SU-DHL-6 (cell line): Measurements from ENCODE around the gene EDEM3.

Experiments
- H2AFZ ChIP-seq: fragments of 200-600 bp; sonication (generic); 2 replicates; pipeline ENCODE4 v1.6.1; 2014; ENCODE audit warnings: low read depth, mild to moderate bottlenecking, moderate library complexity, mixed read lengths, antibody characterized with exemption, low read length; ENCODE audit not compliant: severe bottlenecking
- H3F3A ChIP-seq: fragments of 200-600 bp; shearing (Covaris generic); 2 replicates; pipeline ENCODE4 v1.6.0; 2016; ENCODE audit warnings: antibody characterized with exemption, mild to moderate bottlenecking; ENCODE audit not compliant: insufficient read depth
- H3K27ac ChIP-seq: fragments of 200-600 bp; sonication (generic); 2 replicates; pipeline ENCODE4 v1.5.1; 2016; ENCODE audit warnings: low read depth, mild to moderate bottlenecking, low read length, moderate library complexity, mixed read lengths
- H3K27me3 ChIP-seq: fragments of 200-600 bp; sonication (generic), shearing (Covaris generic); 2 replicates; pipeline ENCODE4 v1.6.0; 2014; ENCODE audit warnings: mild to moderate bottlenecking, low read length
- H3K36me3 ChIP-seq: fragments of 200-600 bp; sonication (generic); 2 replicates; pipeline ENCODE4 v1.6.1; 2014; ENCODE audit warnings: mild to moderate bottlenecking, low read length, mixed read lengths
- H3K4me2 ChIP-seq: fragments of 300-600, 200-600 bp; shearing (Covaris generic), sonication (generic); 2 replicates; pipeline ENCODE4 v1.6.0; 2014; ENCODE audit warnings: low read length, low read depth, mild to moderate bottlenecking; ENCODE audit not compliant: poor library complexity, severe bottlenecking
- H3K4me3 ChIP-seq: fragments of 200-600 bp; sonication (generic); 2 replicates; pipeline ENCODE4 v1.5.1; 2014; ENCODE audit warnings: antibody characterized with exemption, low read length, mild to moderate bottlenecking, mixed read lengths; ENCODE audit not compliant: insufficient read depth, poor library complexity, severe bottlenecking
- H3K79me2 ChIP-seq: fragments of 200-600 bp; sonication (generic); 2 replicates; pipeline ENCODE4 v1.6.1; 2014; ENCODE audit warnings: mild to moderate bottlenecking, low read length, moderate library complexity; ENCODE audit not compliant: insufficient read depth
- H3K9ac ChIP-seq: fragments of 200-600 bp; sonication (generic); 2 replicates; pipeline ENCODE4 v1.7.0; 2014; ENCODE audit warnings: mild to moderate bottlenecking, low read length
- H3K9me2 ChIP-seq: fragments of 200-600 bp; sonication (generic); replicated peaks from 2 replicates; pipeline ENCODE4 v1.6.1; 2014; ENCODE audit warnings: low read length; ENCODE audit not compliant: insufficient read depth
- H3K9me3 ChIP-seq: fragments of 200-600 bp; sonication (generic); 2 replicates; pipeline ENCODE4 v1.6.1; 2014; ENCODE audit warnings: low read length, mixed read lengths; ENCODE audit not compliant: insufficient read depth
- H4K20me1 ChIP-seq: fragments of 200-600 bp; sonication (generic); 2 replicates; pipeline ENCODE4 v1.6.1; 2014; ENCODE audit warnings: low read depth, mild to moderate bottlenecking, antibody characterized with exemption, low read length, moderate library complexity, mixed read lengths
- CTCF ChIP-seq: fragments of 200-600 bp; sonication (generic); IDR thresholded peaks from one replicate; pipeline ENCODE4 v1.5.1; 2017; ENCODE audit warnings: antibody characterized with exemption, mild to moderate bottlenecking, low read length, moderate library complexity; ENCODE audit not compliant: insufficient read depth, poor library complexity, severe bottlenecking
- EZH2phosphoT487 ChIP-seq: fragments of 200-600 bp; sonication (generic), shearing (Covaris generic); conservative IDR thresholded peaks from 2 replicates; pipeline ENCODE4 v1.6.1; 2018; ENCODE audit warnings: mild to moderate bottlenecking, antibody characterized with exemption, low read length, moderate library complexity, mixed read lengths

The EDEM3 gene

GRCh38 chr1:184649451-184649888 is 105.2 kb downstream of the EDEM3 start:
- no peaks in the 10 kb centered on the region for H3K36me3 ChIP-seq
- H3K4me2 ChIP-seq, result no peak overlapping the region
- H3K79me2 ChIP-seq, result no peaks in the 10 kb centered on the region
- no peaks in the 10 kb centered on the region for H3K9me2 ChIP-seq
- no peak overlapping the region for H3K4me3 ChIP-seq
- no peak overlapping the region for H3K27ac ChIP-seq
- no peak overlapping the region for H2AFZ ChIP-seq
- no peaks in the 10 kb centered on the region for H4K20me1 ChIP-seq
- no peaks in the 10 kb centered on the region for H3K9me3 ChIP-seq
- no peak overlapping the region for H3K9ac ChIP-seq
- H3K27me3 ChIP-seq, result no peaks in the 10 kb centered on the region
- TF ChIP-seq EZH2phosphoT487 (no peak), CTCF (no peak)
- H3F3A ChIP-seq, result no peaks in the 10 kb centered on the region

GRCh38 chr1:184648856-184649201 is 105.8 kb downstream of the EDEM3 start:
- no peaks in the 10 kb centered on the region for H3K9me3 ChIP-seq
- H3F3A ChIP-seq, result no peaks in the 10 kb centered on the region
- no peaks in the 10 kb centered on the region for H3K27me3 ChIP-seq
- no peak overlapping the region for H3K4me3 ChIP-seq
- no peaks in the 10 kb centered on the region for H3K36me3 ChIP-seq
- no peaks in the 10 kb centered on the region for H4K20me1 ChIP-seq
- H3K27ac ChIP-seq, result no peak overlapping the region
- H3K9me2 ChIP-seq, result no peaks in the 10 kb centered on the region
- TF ChIP-seq EZH2phosphoT487, result no peak
- no peak for TF ChIP-seq CTCF
- no peak overlapping the region for H2AFZ ChIP-seq
- no peak overlapping the region for H3K4me2 ChIP-seq
- H3K79me2 ChIP-seq, result no peaks in the 10 kb centered on the region
- no peak overlapping the region for H3K9ac ChIP-seq

DNA sequence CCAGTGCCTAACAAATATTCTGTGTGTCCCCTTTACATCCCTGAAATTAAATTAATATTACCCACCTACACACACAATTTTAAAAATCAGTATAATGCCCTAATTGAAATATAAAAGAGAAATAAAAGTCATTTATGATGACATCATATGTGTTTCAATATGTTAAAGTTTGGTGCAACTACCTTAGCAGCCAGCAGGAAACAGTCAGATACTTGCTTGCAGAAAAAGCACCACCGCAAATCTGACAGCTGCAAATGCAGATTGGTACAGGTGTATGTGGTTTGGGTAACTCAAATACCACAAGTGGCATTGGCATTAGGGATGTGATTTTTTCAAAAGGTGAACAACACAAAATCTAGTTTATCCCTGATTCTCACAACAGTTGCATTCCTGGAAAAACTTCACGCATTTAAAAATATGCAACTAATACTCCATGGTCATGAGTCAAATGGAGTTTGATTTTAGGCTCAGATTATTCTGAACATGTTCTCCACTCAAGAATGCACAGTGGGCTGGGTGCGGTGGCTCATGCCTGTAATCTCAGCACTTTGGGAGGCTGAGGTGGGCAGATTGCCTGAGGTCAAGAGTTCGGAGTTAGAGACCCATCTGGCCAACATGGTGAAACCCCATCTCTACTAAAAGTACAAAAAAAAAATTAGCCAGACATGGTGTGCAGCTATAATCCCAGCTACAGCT is 106.3 kb downstream of the EDEM3 start:
- no peak overlapping the region for H3K4me2 ChIP-seq
- H3F3A ChIP-seq, result no peaks in the 10 kb centered on the region
- H3K27me3 ChIP-seq, result no peaks in the 10 kb centered on the region
- H3K4me3 ChIP-seq, result no peak overlapping the region
- no peaks in the 10 kb centered on the region for H3K9me3 ChIP-seq
- no peaks in the 10 kb centered on the region for H4K20me1 ChIP-seq
- H2AFZ ChIP-seq, result no peak overlapping the region
- H3K79me2 ChIP-seq, result no peaks in the 10 kb centered on the region
- no peaks in the 10 kb centered on the region for H3K36me3 ChIP-seq
- H3K9ac ChIP-seq, result no peak overlapping the region
- no peak overlapping the region for H3K27ac ChIP-seq
- TF ChIP-seq EZH2phosphoT487, result no peak
- no peak for TF ChIP-seq CTCF
- H3K9me2 ChIP-seq, result no peaks in the 10 kb centered on the region
